Measurements from ENCODE around the gene REST.

DNA sequence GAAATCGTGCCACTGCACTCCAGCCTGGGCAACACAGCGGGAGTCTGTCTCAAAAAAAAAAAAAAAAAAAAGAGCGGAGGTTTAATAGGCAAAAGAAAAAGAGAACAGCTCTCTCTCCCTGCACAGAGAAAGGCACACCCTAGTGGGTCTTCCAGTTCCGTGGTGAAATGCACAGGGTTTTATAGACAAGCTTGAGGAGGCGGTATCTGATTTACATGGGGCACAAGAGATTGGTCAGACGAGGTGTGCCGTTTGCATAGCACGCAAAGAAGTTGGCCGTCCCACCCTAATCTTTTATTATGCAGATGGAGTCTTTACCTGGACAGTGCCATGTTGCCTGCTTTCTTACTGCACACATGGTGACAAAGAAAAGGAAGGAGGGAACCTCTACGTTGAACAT is 33.5 kb upstream of the REST start:
- TF ChIP-seq POLR2A (IDR thresholded peaks at IDR 0.05; ENCODE audit: low read length) (no peak), GATA1 (IDR thresholded peaks at IDR 0.05; ENCODE audit: low read depth, low read length) (no peak)

Measured in erythroblast (primary cell).